Upper lobe of left lung (tissue), 4 donors: Measurements from ENCODE around the gene VSTM2B.

Experiments
- POLR2A ChIP-seq, 4 donors: fragments of 450-650 bp; IDR thresholded peaks; one replicate each; pipeline ENCODE4 v1.5.1; 2016 to 2017; ENCODE audit warnings: antibody characterized with exemption in 4 of 4, mild to moderate bottlenecking in 2 of 4
- POLR2AphosphoS5 ChIP-seq, 2 donors: sonication (generic); formaldehyde crosslinking; IDR thresholded peaks; one replicate each; pipeline ENCODE4 v1.5.1; 2017; ENCODE audit warnings: antibody characterized with exemption in 2 of 2
- TF ChIP-seq, protein P1 (sequence below), 6 experiments: fragments of 450-650 bp in 4 of 6; fragments of 200-600 bp in 2 of 6; sonication (generic) in 2 of 6; IDR thresholded peaks; one replicate each; pipeline ENCODE4 v1.5.1; 2016 to 2019; ENCODE audit warnings: antibody characterized with exemption in 6 of 6

DNA sequence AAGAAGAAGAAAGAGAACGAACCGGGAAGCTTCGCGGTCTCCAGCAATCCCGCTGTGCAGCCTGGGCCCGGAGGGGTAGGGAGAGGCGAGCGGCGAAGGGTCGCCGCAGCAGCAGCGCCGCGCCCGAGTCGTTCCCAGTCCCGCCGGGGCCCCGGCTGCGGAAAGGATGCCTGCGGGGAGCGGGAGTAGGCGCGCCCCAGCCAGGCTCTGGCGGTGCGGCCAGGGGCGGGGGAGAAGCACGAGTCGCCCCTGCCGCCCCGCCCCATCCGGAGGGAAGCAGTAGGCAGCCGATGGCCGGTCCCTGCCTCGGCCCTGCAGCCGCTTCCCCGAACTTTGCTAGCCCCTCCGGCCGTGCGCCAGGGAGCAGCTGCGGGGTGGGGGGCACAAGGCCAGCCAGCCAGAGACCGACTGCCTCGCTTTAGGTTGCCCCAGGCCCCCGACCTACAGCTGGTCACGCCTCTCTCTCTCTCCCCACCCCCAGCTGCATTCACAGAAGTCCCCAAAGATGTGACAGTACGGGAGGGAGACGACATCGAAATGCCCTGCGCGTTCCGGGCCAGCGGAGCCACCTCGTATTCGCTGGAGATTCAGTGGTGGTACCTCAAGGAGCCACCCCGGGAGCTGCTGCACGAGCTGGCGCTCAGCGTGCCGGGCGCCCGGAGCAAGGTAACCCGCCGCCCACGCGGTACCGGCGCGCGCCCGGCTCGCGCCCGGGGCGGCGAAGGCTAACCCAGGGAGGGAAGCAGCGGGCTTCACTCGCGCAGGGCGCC lies 1.1 kb downstream of the VSTM2B start:
- TF ChIP-seq POLR2A (IDR thresholded peaks at IDR 0.05) (no peak), POLR2AphosphoS5 (IDR thresholded peaks at IDR 0.05) (no peak)
- TF ChIP-seq, protein P1, sequence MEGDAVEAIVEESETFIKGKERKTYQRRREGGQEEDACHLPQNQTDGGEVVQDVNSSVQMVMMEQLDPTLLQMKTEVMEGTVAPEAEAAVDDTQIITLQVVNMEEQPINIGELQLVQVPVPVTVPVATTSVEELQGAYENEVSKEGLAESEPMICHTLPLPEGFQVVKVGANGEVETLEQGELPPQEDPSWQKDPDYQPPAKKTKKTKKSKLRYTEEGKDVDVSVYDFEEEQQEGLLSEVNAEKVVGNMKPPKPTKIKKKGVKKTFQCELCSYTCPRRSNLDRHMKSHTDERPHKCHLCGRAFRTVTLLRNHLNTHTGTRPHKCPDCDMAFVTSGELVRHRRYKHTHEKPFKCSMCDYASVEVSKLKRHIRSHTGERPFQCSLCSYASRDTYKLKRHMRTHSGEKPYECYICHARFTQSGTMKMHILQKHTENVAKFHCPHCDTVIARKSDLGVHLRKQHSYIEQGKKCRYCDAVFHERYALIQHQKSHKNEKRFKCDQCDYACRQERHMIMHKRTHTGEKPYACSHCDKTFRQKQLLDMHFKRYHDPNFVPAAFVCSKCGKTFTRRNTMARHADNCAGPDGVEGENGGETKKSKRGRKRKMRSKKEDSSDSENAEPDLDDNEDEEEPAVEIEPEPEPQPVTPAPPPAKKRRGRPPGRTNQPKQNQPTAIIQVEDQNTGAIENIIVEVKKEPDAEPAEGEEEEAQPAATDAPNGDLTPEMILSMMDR (IDR thresholded peaks at IDR 0.05) = no peak
